Right lobe of liver (tissue), 6 donors: ENCODE results near the gene MRPL54. TPM values are rescaled to one million over a fixed set of nuclear protein-coding genes. Genes with fewer than 3 reads are reported as not detected.
A peak's percentile ranks its signal among the peaks of the same experiment; 100 is the strongest.

Experiments used
- ATAC-seq, 4 donors: fragments of 200-7000 bp; cut with Tn5 transposase; one replicate each; pipeline ENCODE4 v1.9.1; 2020; ENCODE audit warnings: mild to moderate bottlenecking in 4 of 4, moderate library complexity in 4 of 4
- DNase-seq, 3 donors: peaks; one replicate each; pipeline ENCODE4 v3.0.0-alpha.2; 2020
- H3K27ac ChIP-seq, 3 donors: fragments of 200-600 bp; one replicate each; pipeline ENCODE4 v1.8.0; 2022
- H3K27me3 ChIP-seq, 2 donors: fragments of 200-600 bp; one replicate each; pipeline ENCODE4 v1.8.0; 2022
- H3K36me3 ChIP-seq, 4 donors: fragments of 200-600 bp; sonication (generic) in 1 of 4; one replicate each; pipeline versions ENCODE4 v1.5.1 to v1.8.0; 2017 to 2022; ENCODE audit warnings: control low read depth in 1 of 4
- H3K4me1 ChIP-seq, 4 donors: fragments of 200-600 bp; sonication (generic) in 1 of 4; one replicate each; pipeline versions ENCODE4 v1.5.1 to v1.8.0; 2017 to 2022; ENCODE audit warnings: control low read depth in 1 of 4
- H3K4me3 ChIP-seq, 3 donors: fragments of 200-600 bp; one replicate each; pipeline ENCODE4 v1.8.0; 2022
- H3K9me3 ChIP-seq, 4 donors: fragments of 200-600 bp; sonication (generic) in 1 of 4; one replicate each; pipeline versions ENCODE4 v1.5.1 to v1.8.0; 2017 to 2022; ENCODE audit warnings: control low read depth in 1 of 4
- POLR2A ChIP-seq: fragments of 450-650 bp; IDR thresholded peaks from one replicate; pipeline ENCODE4 v1.6.1; 2017; ENCODE audit warnings: antibody characterized with exemption, mild to moderate bottlenecking
- WGBS: methylation state at CpG from one replicate; pipeline ENCODE4 v1.1.6; 2018; ENCODE audit warnings: low coverage, low lambda C conversion rate; ENCODE audit not compliant: insufficient coverage; ENCODE audit errors: missing lambda C conversion rate; 5-methylcytosine and 5-hydroxymethylcytosine counted together
- intact Hi-C, 2 donors: fragments of 100-400 bp; cut with DNase I; formaldehyde crosslinking; loops; one replicate each; pipeline versions ENCODE4 v1.11.2 to v1.14.1; 2022
- total RNA-seq, 6 experiments: library from RNA; depleted of rRNA in 2 of 6; stranded (reverse); fragments of >200 nt in 2 of 6; fragmentation: NEBNext Ultra II Directional in 3 of 6; extraction: Animal tissue kit (Norgen Biotek cat#: 25700) in 3 of 6; gene quantifications; one replicate each; pipeline versions ENCODE4 v1.1.0 to v1.2.4, GENCODE V29; 2016 to 2023
- TF ChIP-seq, protein P1 (sequence below), 4 donors: fragments of 200-600 bp in 3 of 4; fragments of 450-650 bp in 1 of 4; IDR thresholded peaks; one replicate each; pipeline versions ENCODE4 v1.5.1 to v1.8.0; 2016 to 2022; ENCODE audit warnings: antibody characterized with exemption in 4 of 4, mild to moderate bottlenecking in 2 of 4
- donor health status: DM: no; HTN: yes; CAD: no.
- donor health status: DM: no; HTN: no; CAD: no.
- donor health status: DM: no; HTN: no; CAD: no.
- donor health status: DM: no; HTN: yes; CAD: no.
- donor health status: DM: no; HTN: yes; CAD: no.

MRPL54 gene
- total RNA-seq, 6 experiments from 2014 or later, result 52.5 to 81.2 (median 61.9) TPM

GRCh38 chr19:3793799-3794198 is 31.3 kb downstream of the MRPL54 start:
- no peaks in the 10 kb centered on the region for H3K9me3 ChIP-seq
- ATAC-seq (no peak), DNase-seq (no peak)
- TF ChIP-seq, protein P1, sequence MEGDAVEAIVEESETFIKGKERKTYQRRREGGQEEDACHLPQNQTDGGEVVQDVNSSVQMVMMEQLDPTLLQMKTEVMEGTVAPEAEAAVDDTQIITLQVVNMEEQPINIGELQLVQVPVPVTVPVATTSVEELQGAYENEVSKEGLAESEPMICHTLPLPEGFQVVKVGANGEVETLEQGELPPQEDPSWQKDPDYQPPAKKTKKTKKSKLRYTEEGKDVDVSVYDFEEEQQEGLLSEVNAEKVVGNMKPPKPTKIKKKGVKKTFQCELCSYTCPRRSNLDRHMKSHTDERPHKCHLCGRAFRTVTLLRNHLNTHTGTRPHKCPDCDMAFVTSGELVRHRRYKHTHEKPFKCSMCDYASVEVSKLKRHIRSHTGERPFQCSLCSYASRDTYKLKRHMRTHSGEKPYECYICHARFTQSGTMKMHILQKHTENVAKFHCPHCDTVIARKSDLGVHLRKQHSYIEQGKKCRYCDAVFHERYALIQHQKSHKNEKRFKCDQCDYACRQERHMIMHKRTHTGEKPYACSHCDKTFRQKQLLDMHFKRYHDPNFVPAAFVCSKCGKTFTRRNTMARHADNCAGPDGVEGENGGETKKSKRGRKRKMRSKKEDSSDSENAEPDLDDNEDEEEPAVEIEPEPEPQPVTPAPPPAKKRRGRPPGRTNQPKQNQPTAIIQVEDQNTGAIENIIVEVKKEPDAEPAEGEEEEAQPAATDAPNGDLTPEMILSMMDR (IDR thresholded peaks at IDR 0.05), result no peak
- TF ChIP-seq POLR2A, result no peak
- H3K27ac ChIP-seq, result no peak overlapping the region
- intact Hi-C loops, result no loop called here
- H3K4me1 ChIP-seq, result no peaks in the 10 kb centered on the region
- no peak overlapping the region for H3K4me3 ChIP-seq
- WGBS, result 85% methylated on average over 3 of the region's 3 CpGs
- no peaks in the 10 kb centered on the region for H3K36me3 ChIP-seq
- no peaks in the 10 kb centered on the region for H3K27me3 ChIP-seq

GRCh38 chr19:3796358-3796757 is 33.9 kb downstream of the MRPL54 start:
- H3K9me3 ChIP-seq, result no peaks in the 10 kb centered on the region
- WGBS, result 73% methylated on average over 1 of the region's 2 CpGs
- ATAC-seq, result no peak

DNA sequence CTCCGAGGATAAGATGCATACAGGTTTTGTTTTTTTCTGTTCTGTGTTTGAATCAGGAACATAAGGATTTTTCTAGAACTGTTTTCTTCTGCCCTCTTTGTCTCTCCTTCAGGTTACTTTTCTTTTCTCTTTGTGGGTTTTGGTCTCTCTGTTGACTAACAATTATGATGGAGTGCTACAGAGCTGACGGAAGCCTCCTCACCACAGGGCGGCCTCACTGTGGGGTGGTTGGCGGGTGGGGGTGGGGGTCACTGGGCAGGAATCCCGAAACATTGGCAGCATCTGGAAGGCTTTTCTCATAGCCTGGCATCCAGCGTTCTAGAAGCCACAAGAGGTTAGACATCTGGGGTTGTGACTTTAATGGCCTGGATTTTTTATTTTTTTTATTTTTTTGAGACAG is 35.7 kb downstream of the MRPL54 start:
- Histone ChIP-seq H3K4me3 (no peak overlapping the region), H3K36me3 (no peaks in the 10 kb centered on the region), H3K27me3 (peaks cover 0 to 6% of the 10 kb centered on the region in 2 donors), H3K4me1 (no peaks in the 10 kb centered on the region), H3K9me3 (no peaks in the 10 kb centered on the region), H3K27ac (no peak overlapping the region)
- 28% methylated on average over 6 of the region's 6 CpGs for WGBS
- no peak for TF ChIP-seq POLR2A
- TF ChIP-seq, protein P1 (IDR thresholded peaks at IDR 0.05), result no peak
- peak in 1 of 4 donors; percentile 30 for ATAC-seq
- DNase-seq, result no peak
- intact Hi-C loops, result no loop called here

More at GRCh38 chr19:3796358-3796757, 33.9 kb downstream of the MRPL54 start:
- intact Hi-C loops, result no loop called here
- TF ChIP-seq POLR2A, result no peak
- TF ChIP-seq, protein P1 (IDR thresholded peaks at IDR 0.05), result no peak
- Histone ChIP-seq H3K4me1 (no peaks in the 10 kb centered on the region), H3K36me3 (no peaks in the 10 kb centered on the region), H3K27me3 (no peaks in the 10 kb centered on the region), H3K4me3 (no peak overlapping the region), H3K27ac (no peak overlapping the region)
- DNase-seq, result no peak

DNA sequence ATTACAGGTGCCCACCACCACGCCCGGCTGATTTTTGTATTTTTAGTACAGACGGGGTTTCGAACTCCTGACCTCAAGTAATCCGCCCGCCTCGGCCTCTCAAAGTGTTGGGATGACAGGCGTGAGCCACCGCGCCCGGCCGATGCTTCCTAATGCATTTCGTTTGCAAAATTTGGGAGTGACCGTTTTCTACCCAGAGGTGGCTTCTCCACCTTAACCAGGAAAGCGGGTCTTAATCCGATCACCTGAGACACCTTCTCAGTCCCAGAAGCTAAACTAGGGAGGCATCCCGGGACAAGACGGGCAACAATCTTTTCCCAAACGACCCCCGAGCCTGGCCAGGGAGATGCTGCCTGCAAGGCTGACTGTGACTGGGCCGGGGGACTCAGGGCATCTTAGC is 38.5 kb downstream of the MRPL54 start:
- DNase-seq (no peak), ATAC-seq (no peak)
- no peak overlapping the region for H3K4me3 ChIP-seq
- intact Hi-C loops, result no loop called here
- H3K27me3 ChIP-seq, result peaks cover 0 to 6% of the 10 kb centered on the region in 2 donors
- no peak overlapping the region for H3K27ac ChIP-seq
- H3K36me3 ChIP-seq, result no peaks in the 10 kb centered on the region
- TF ChIP-seq, protein P1 (IDR thresholded peaks at IDR 0.05), result no peak
- TF ChIP-seq POLR2A, result no peak
- WGBS, result 53% methylated on average over 12 of the region's 21 CpGs
- H3K9me3 ChIP-seq, result no peaks in the 10 kb centered on the region
- H3K4me1 ChIP-seq, result no peaks in the 10 kb centered on the region
